ENCODE data around the gene PCDH9.

PCDH9 gene

DNA sequence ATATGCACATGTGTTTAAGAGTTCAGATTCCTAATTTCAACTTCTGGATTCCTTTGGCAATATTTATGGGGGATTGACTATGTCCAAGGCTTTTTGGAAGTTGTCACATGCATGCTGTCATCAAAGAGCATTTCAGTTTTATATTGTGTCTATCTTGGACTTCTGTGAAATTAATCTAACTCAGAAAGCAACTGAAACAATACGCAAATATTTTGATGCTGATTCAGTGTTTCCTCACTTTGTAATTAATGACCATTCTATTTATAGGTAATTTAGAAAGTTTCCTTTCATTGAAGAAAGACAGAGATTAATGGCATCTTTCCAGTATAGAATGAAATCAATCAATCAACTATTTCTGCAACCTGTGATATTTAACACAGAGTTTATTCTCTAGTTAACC, 550.1 kb downstream of the PCDH9 start:
- Histone ChIP-seq H4K12ac (ENCODE audit: low read depth, low read length) (no peak overlapping the region), H3K4me3 (ENCODE audit: low read depth, low read length) (no peak overlapping the region)

DNA sequence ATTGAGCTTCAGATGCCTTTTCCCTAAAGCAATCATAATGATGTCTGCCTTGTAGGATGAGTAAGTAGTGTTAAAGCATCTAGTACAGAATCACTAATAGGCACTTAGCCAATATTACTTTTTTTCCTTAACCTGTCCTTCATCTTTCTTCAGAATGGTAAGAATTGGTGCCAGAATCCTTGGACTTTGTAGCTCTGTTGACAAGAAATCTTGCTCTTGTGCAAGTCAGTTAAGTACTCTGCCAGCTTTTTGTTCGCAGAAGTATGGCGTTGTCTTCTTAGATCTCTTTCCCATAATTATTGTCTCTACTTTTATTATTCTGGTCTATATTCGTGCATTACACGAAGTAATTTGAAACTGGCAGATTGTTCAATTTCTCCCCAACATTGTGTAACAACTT, 554.5 kb downstream of the PCDH9 start:
- no peak overlapping the region for H3K18ac ChIP-seq (ENCODE audit: low read length)
- no peaks in the 10 kb centered on the region for H3K9me3 ChIP-seq (ENCODE audit: insufficient read depth, low read depth, low read length)
- no peaks in the 10 kb centered on the region for H3K27me3 ChIP-seq (ENCODE audit: insufficient read depth, low read length)
- no peak overlapping the region for H3K4ac ChIP-seq (ENCODE audit: low read depth, low read length)
- no peak overlapping the region for H3K4me3 ChIP-seq (ENCODE audit: low read depth, low read length)
- H4K8ac ChIP-seq (ENCODE audit: low read depth, low read length) = no peak overlapping the region
- no peak overlapping the region for H2BK5ac ChIP-seq (ENCODE audit: low read depth, low read length, poor library complexity)
- H2BK120ac ChIP-seq (ENCODE audit: insufficient read depth, low read length, poor library complexity) = no peak overlapping the region
- no peak overlapping the region for H3K27ac ChIP-seq (ENCODE audit: low read depth, low read length)
- no peaks in the 10 kb centered on the region for H3K36me3 ChIP-seq (ENCODE audit: control insufficient read depth in 1 of 2, insufficient read depth in 2 of 2, low read length in 2 of 2)
- no peak overlapping the region for H4K12ac ChIP-seq (ENCODE audit: low read depth, low read length)
- H3K79me1 ChIP-seq (ENCODE audit: low read length) = no peaks in the 10 kb centered on the region
- H3K23ac ChIP-seq (ENCODE audit: low read length) = no peak overlapping the region
- H4K91ac ChIP-seq (ENCODE audit: low read depth, low read length) = no peak overlapping the region
- no peak for DNase-seq
- H2BK12ac ChIP-seq (ENCODE audit: low read length) = no peak overlapping the region
- no peak overlapping the region for H3K14ac ChIP-seq (ENCODE audit: low read length)
- H2AFZ ChIP-seq (ENCODE audit: insufficient read depth, low read length, poor library complexity) = no peak overlapping the region
- no CpG with 5 or more reads among the region's 4 CpGs for WGBS (ENCODE audit: extremely low coverage, insufficient coverage, insufficient read length)
- no peak overlapping the region for H3K9ac ChIP-seq (ENCODE audit: low read length)
- H3K4me2 ChIP-seq (ENCODE audit: low read length) = no peak overlapping the region
- no peaks in the 10 kb centered on the region for H3K79me2 ChIP-seq (ENCODE audit: control insufficient read depth, insufficient read depth, low read length, poor library complexity)
- no peaks in the 10 kb centered on the region for H3K4me1 ChIP-seq (ENCODE audit: control insufficient read depth in 1 of 2, insufficient read depth in 2 of 2, low read length in 2 of 2)
- H2AK5ac ChIP-seq (ENCODE audit: low read length) = no peak overlapping the region

More for the DNA sequence above, 550.1 kb downstream of the PCDH9 start:
- Histone ChIP-seq H4K91ac (ENCODE audit: low read depth, low read length) (no peak overlapping the region), H3K9ac (ENCODE audit: low read length) (no peak overlapping the region), H3K9me3 (ENCODE audit: insufficient read depth, low read depth, low read length) (peaks cover 1% of the 10 kb centered on the region), H2AK5ac (ENCODE audit: low read length) (no peak overlapping the region), H3K4ac (ENCODE audit: low read depth, low read length) (no peak overlapping the region), H3K18ac (ENCODE audit: low read length) (no peak overlapping the region), H3K36me3 (ENCODE audit: control insufficient read depth in 1 of 2, insufficient read depth in 2 of 2, low read length in 2 of 2) (no peaks in the 10 kb centered on the region), H3K79me1 (ENCODE audit: low read length) (no peaks in the 10 kb centered on the region), H2BK5ac (ENCODE audit: low read depth, low read length, poor library complexity) (no peak overlapping the region), H3K4me1 (ENCODE audit: control insufficient read depth in 1 of 2, insufficient read depth in 2 of 2, low read length in 2 of 2) (no peaks in the 10 kb centered on the region), H2BK120ac (ENCODE audit: insufficient read depth, low read length, poor library complexity) (no peak overlapping the region), H3K23ac (ENCODE audit: low read length) (no peak overlapping the region), H3K27ac (ENCODE audit: low read depth, low read length) (no peak overlapping the region), H3K79me2 (ENCODE audit: control insufficient read depth, insufficient read depth, low read length, poor library complexity) (no peaks in the 10 kb centered on the region), H4K8ac (ENCODE audit: low read depth, low read length) (no peak overlapping the region), H2BK12ac (ENCODE audit: low read length) (no peak overlapping the region), H3K14ac (ENCODE audit: low read length) (no peak overlapping the region), H2AFZ (ENCODE audit: insufficient read depth, low read length, poor library complexity) (no peak overlapping the region), H3K27me3 (ENCODE audit: insufficient read depth, low read length) (no peaks in the 10 kb centered on the region), H3K4me2 (ENCODE audit: low read length) (no peak overlapping the region)
- no CpG with 5 or more reads among the region's 1 CpG for WGBS (ENCODE audit: extremely low coverage, insufficient coverage, insufficient read length)
- DNase-seq = no peak

- DNase-seq = no peak
- H3K79me2 ChIP-seq (ENCODE audit: control insufficient read depth, insufficient read depth, low read length, poor library complexity) = no peaks in the 10 kb centered on the region
- H2BK5ac ChIP-seq (ENCODE audit: low read depth, low read length, poor library complexity) = no peak overlapping the region
- no peaks in the 10 kb centered on the region for H3K9me3 ChIP-seq (ENCODE audit: insufficient read depth, low read depth, low read length)
- no peak overlapping the region for H3K4ac ChIP-seq (ENCODE audit: low read depth, low read length)
- no peak overlapping the region for H4K8ac ChIP-seq (ENCODE audit: low read depth, low read length)
- no peak overlapping the region for H2AK5ac ChIP-seq (ENCODE audit: low read length)
- WGBS (ENCODE audit: extremely low coverage, insufficient coverage, insufficient read length) = no CpG with 5 or more reads among the region's 1 CpG
- H3K27ac ChIP-seq (ENCODE audit: low read depth, low read length) = no peak overlapping the region
- H3K14ac ChIP-seq (ENCODE audit: low read length) = no peak overlapping the region
- H3K23ac ChIP-seq (ENCODE audit: low read length) = no peak overlapping the region
- H3K79me1 ChIP-seq (ENCODE audit: low read length) = no peaks in the 10 kb centered on the region
- no peak overlapping the region for H4K91ac ChIP-seq (ENCODE audit: low read depth, low read length)
- no peaks in the 10 kb centered on the region for H3K27me3 ChIP-seq (ENCODE audit: insufficient read depth, low read length)
- no peak overlapping the region for H2BK120ac ChIP-seq (ENCODE audit: insufficient read depth, low read length, poor library complexity)
- H4K12ac ChIP-seq (ENCODE audit: low read depth, low read length) = no peak overlapping the region
- no peak overlapping the region for H3K18ac ChIP-seq (ENCODE audit: low read length)
- H3K36me3 ChIP-seq (ENCODE audit: control insufficient read depth in 1 of 2, insufficient read depth in 2 of 2, low read length in 2 of 2) = no peaks in the 10 kb centered on the region
- no peak overlapping the region for H3K9ac ChIP-seq (ENCODE audit: low read length)
- H2AFZ ChIP-seq (ENCODE audit: insufficient read depth, low read length, poor library complexity) = no peak overlapping the region
- no peak overlapping the region for H3K4me3 ChIP-seq (ENCODE audit: low read depth, low read length)
- no peaks in the 10 kb centered on the region for H3K4me1 ChIP-seq (ENCODE audit: control insufficient read depth in 1 of 2, insufficient read depth in 2 of 2, low read length in 2 of 2)
- no peak overlapping the region for H3K4me2 ChIP-seq (ENCODE audit: low read length)
- H2BK12ac ChIP-seq (ENCODE audit: low read length) = no peak overlapping the region
These were observed 556.7 kb downstream of the PCDH9 start for GRCh38 chr13:66673401-66673800.

- Histone ChIP-seq H3K23ac (ENCODE audit: low read length) (no peak overlapping the region), H2BK120ac (ENCODE audit: insufficient read depth, low read length, poor library complexity) (no peak overlapping the region), H3K36me3 (ENCODE audit: control insufficient read depth in 1 of 2, insufficient read depth in 2 of 2, low read length in 2 of 2) (no peaks in the 10 kb centered on the region), H3K18ac (ENCODE audit: low read length) (no peak overlapping the region), H3K4me1 (ENCODE audit: control insufficient read depth in 1 of 2, insufficient read depth in 2 of 2, low read length in 2 of 2) (peaks cover 0 to 5% of the 10 kb centered on the region in 2 experiments), H3K79me2 (ENCODE audit: control insufficient read depth, insufficient read depth, low read length, poor library complexity) (no peaks in the 10 kb centered on the region), H3K4ac (ENCODE audit: low read depth, low read length) (no peak overlapping the region), H3K27me3 (ENCODE audit: insufficient read depth, low read length) (no peaks in the 10 kb centered on the region), H3K27ac (ENCODE audit: low read depth, low read length) (no peak overlapping the region), H4K91ac (ENCODE audit: low read depth, low read length) (no peak overlapping the region), H3K9me3 (ENCODE audit: insufficient read depth, low read depth, low read length) (no peaks in the 10 kb centered on the region), H2BK12ac (ENCODE audit: low read length) (no peak overlapping the region), H2BK5ac (ENCODE audit: low read depth, low read length, poor library complexity) (no peak overlapping the region), H4K12ac (ENCODE audit: low read depth, low read length) (no peak overlapping the region), H3K4me2 (ENCODE audit: low read length) (no peak overlapping the region), H3K79me1 (ENCODE audit: low read length) (no peaks in the 10 kb centered on the region), H3K4me3 (ENCODE audit: low read depth, low read length) (no peak overlapping the region), H3K14ac (ENCODE audit: low read length) (no peak overlapping the region), H4K8ac (ENCODE audit: low read depth, low read length) (no peak overlapping the region), H2AFZ (ENCODE audit: insufficient read depth, low read length, poor library complexity) (no peak overlapping the region), H2AK5ac (ENCODE audit: low read length) (no peak overlapping the region), H3K9ac (ENCODE audit: low read length) (no peak overlapping the region)
- DNase-seq = peak in 1 of 2 donors; percentile 6
- WGBS (ENCODE audit: extremely low coverage, insufficient coverage, insufficient read length) = no CpG with 5 or more reads among the region's 5 CpGs
These were observed 564.1 kb downstream of the PCDH9 start for GRCh38 chr13:66665991-66666390.

Measured in trophoblast cell (in vitro differentiated cells and primary cell).